SK-N-SH (cell line): ENCODE data around the gene UNC13D. TPM values are rescaled to one million over a fixed set of nuclear protein-coding genes. Genes with fewer than 3 reads are reported as not detected.
"Not testable (repeated sequence)": the region's sequence is repeated elsewhere in the genome, so short reads cannot be mapped to it uniquely, and the experiment has no call there.

ENCODE experiments used
- CTCF ChIA-PET: fragments of 300-600, 350-600 bp; formaldehyde crosslinking; extraction: SDS; loops from one replicate; lab custom pipeline; 2021; lab: Yijun Ruan, JAX
- POLR2A ChIA-PET: fragments of 350-600 bp; sonication (Branson Sonifier 250); formaldehyde crosslinking; extraction: SDS; loops from one replicate; lab custom pipeline; 2020; ENCODE audit warnings: antibody characterized with exemption, inconsistent platforms; lab: Yijun Ruan, JAX
- DNase-seq: peaks from one replicate; pipeline ENCODE4 v3.0.0; 2012
- H2AFZ ChIP-seq: fragments of 200-600 bp; sonication (generic); 2 replicates; pipeline ENCODE4 v1.8.1; 2016; ENCODE audit warnings: antibody characterized with exemption, mild to moderate bottlenecking, low read depth
- H3F3A ChIP-seq: fragments of 200-600 bp; sonication (generic); replicated peaks from 2 replicates; pipeline ENCODE3; 2016; ENCODE audit warnings: antibody characterized with exemption, mild to moderate bottlenecking; ENCODE audit not compliant: insufficient read depth
- H3K27ac ChIP-seq, 2 experiments: fragments of 200-500 bp in 1 of 2; fragments of 200-600 bp in 1 of 2; sonication (Bioruptor generic) in 1 of 2; sonication (generic), shearing (Covaris generic) in 1 of 2; 2 replicates each; pipeline versions ENCODE4 v1.5.1 to v1.6.1; 2014 to 2016; ENCODE audit warnings: low read depth in 2 of 2, inconsistent platforms in 1 of 2, low read length in 1 of 2, mild to moderate bottlenecking in 1 of 2, mixed read lengths in 1 of 2
- H3K27me3 ChIP-seq: fragments of 200-600 bp; sonication (generic), shearing (Covaris generic); 2 replicates; pipeline ENCODE4 v1.6.1; 2016; ENCODE audit warnings: mixed run types; ENCODE audit not compliant: insufficient read depth
- H3K36me3 ChIP-seq, 2 experiments: fragments of 200-500 bp in 1 of 2; fragments of 200-600 bp in 1 of 2; sonication (Bioruptor generic) in 1 of 2; sonication (generic) in 1 of 2; replicated peaks in 1 of 2; 2 replicates each; pipeline versions ENCODE3 to v1.5.1; 2014 to 2016; ENCODE audit warnings: low read length in 1 of 2, mild to moderate bottlenecking in 1 of 2; ENCODE audit not compliant: insufficient read depth in 2 of 2, control insufficient read depth in 1 of 2
- H3K4me1 ChIP-seq, 2 experiments: fragments of 200-500 bp in 1 of 2; fragments of 200-600 bp in 1 of 2; sonication (Bioruptor generic) in 1 of 2; sonication (generic), shearing (Covaris generic) in 1 of 2; 2 replicates each; pipeline versions ENCODE4 v1.5.1 to v1.6.1; 2014 to 2016; ENCODE audit warnings: low read depth in 1 of 2, low read length in 1 of 2, mixed run types in 1 of 2; ENCODE audit not compliant: insufficient read depth in 2 of 2, control insufficient read depth in 1 of 2
- H3K4me2 ChIP-seq: fragments of 200-600 bp; sonication (generic), shearing (Covaris generic); 2 replicates; pipeline ENCODE4 v1.6.1; 2017; ENCODE audit warnings: mixed run types
- H3K4me3 ChIP-seq, 2 experiments: fragments of 200-500 bp in 1 of 2; fragments of 200-600 bp in 1 of 2; sonication (Bioruptor generic) in 1 of 2; sonication (generic), shearing (Covaris generic) in 1 of 2; 2 replicates each; pipeline versions ENCODE4 v1.5.1 to v1.8.1; 2014 to 2016; ENCODE audit warnings: low read depth in 2 of 2, inconsistent platforms in 1 of 2, low read length in 1 of 2, mild to moderate bottlenecking in 1 of 2, mixed read lengths in 1 of 2, moderate library complexity in 1 of 2
- H3K79me2 ChIP-seq: fragments of 200-600 bp; sonication (generic); 2 replicates; pipeline ENCODE4 v1.8.1; 2017; ENCODE audit warnings: mild to moderate bottlenecking; ENCODE audit not compliant: insufficient read depth
- H3K9ac ChIP-seq: fragments of 200-600 bp; sonication (generic); 2 replicates; pipeline ENCODE4 v1.6.1; 2017; ENCODE audit warnings: mixed run types
- H3K9me2 ChIP-seq: fragments of 200-600 bp; sonication (generic); 2 replicates; pipeline ENCODE4 v1.6.1; 2017; ENCODE audit warnings: mixed run types
- H3K9me3 ChIP-seq: fragments of 200-600 bp; sonication (generic); 2 replicates; pipeline ENCODE4 v1.6.1; 2017; ENCODE audit warnings: mixed run types, mild to moderate bottlenecking, moderate library complexity
- H4K20me1 ChIP-seq: fragments of 200-600 bp; sonication (generic); 2 replicates; pipeline ENCODE4 v1.6.1; 2017; ENCODE audit warnings: mild to moderate bottlenecking, mixed run types; ENCODE audit not compliant: insufficient read depth
- EP300 ChIP-seq, 2 experiments: IDR thresholded peaks; 2 replicates each; pipeline versions ENCODE4 v1.4.0 to v1.6.1; 2012; ENCODE audit warnings: borderline replicate concordance in 1 of 2, low read depth in 1 of 2, low read length in 1 of 2
- MAX ChIP-seq: IDR thresholded peaks from 2 replicates; pipeline ENCODE4 v1.4.0; 2012; ENCODE audit warnings: low read depth
- NFIC ChIP-seq: IDR thresholded peaks from 2 replicates; pipeline ENCODE4 v1.4.0; 2012; ENCODE audit warnings: borderline replicate concordance
- POLR2AphosphoS5 ChIP-seq: IDR thresholded peaks from 2 replicates; pipeline ENCODE4 v1.6.1; 2012; ENCODE audit warnings: low read depth, low read length
- RAD21 ChIP-seq: IDR thresholded peaks from 2 replicates; pipeline ENCODE4 v1.6.1; 2012; ENCODE audit warnings: mild to moderate bottlenecking, low read length
- RCOR1 ChIP-seq: fragments of 150-350 bp; IDR thresholded peaks from 2 replicates; pipeline ENCODE4 v1.6.1; 2017; ENCODE audit warnings: antibody characterized with exemption, low read length
- SIN3A ChIP-seq: IDR thresholded peaks from 2 replicates; pipeline ENCODE4 v1.6.1; 2012; ENCODE audit warnings: low read depth, mild to moderate bottlenecking, low read length, moderate library complexity, borderline replicate concordance
- SMC3 ChIP-seq: IDR thresholded peaks from 2 replicates; pipeline ENCODE4 v1.6.1; 2012; ENCODE audit warnings: low read depth, low read length, improper control_type of control experiment
- USF2 ChIP-seq: fragments of 150-350 bp; IDR thresholded peaks from 2 replicates; pipeline ENCODE4 v1.6.1; 2017; ENCODE audit warnings: antibody characterized with exemption, low read length, low read depth, borderline replicate concordance
- YY1 ChIP-seq: IDR thresholded peaks from 2 replicates; pipeline ENCODE4 v1.4.0; 2012; ENCODE audit warnings: low read depth, mild to moderate bottlenecking
- WGBS: methylation state at CpG from one replicate; pipeline ENCODE4 v1.1.6; 2017; ENCODE audit warnings: low lambda C conversion rate; 5-methylcytosine and 5-hydroxymethylcytosine counted together
- polyA plus RNA-seq, 3 experiments: library from polyadenylated mRNA; depleted of rRNA; stranded (reverse); fragments of >200 nt; gene quantifications; 2 replicates each; pipeline ENCODE4 v1.2.3, GENCODE V29; 2012

The UNC13D gene
- polyA plus RNA-seq, 1 of the 3 experiments (the other 2 are of a cell fraction): 0.99 TPM

GRCh38 chr17:75865404-75866188 lies 21.4 kb upstream of the UNC13D start:
- H3K79me2 ChIP-seq, DNase-seq, H3K4me3 ChIP-seq, H3K4me2 ChIP-seq, H3K9me3 ChIP-seq, H3K27me3 ChIP-seq, H3F3A ChIP-seq, POLR2A ChIA-PET, H3K27ac ChIP-seq, H3K9me2 ChIP-seq, H3K4me1 ChIP-seq, H3K36me3 ChIP-seq, H4K20me1 ChIP-seq, H3K9ac ChIP-seq, H2AFZ ChIP-seq: not testable (repeated sequence)
- CTCF ChIA-PET: interaction anchor here (1.1 to 1.6 kb wide), 3 partner anchors 10 to 112 kb away, joined by 4 to 5 read pairs (median 4); partner anchors contain the start of gene TRIM65
- WGBS: 89% methylated on average over 17 of the region's 17 CpGs

GRCh38 chr17:75864887-75865286 lies 20.7 kb upstream of the UNC13D start:
- H3K4me2 ChIP-seq, H3K4me3 ChIP-seq, H3K27me3 ChIP-seq, H3K36me3 ChIP-seq, H3K9me2 ChIP-seq, H3K27ac ChIP-seq, POLR2A ChIA-PET, H3K4me1 ChIP-seq, H3K9ac ChIP-seq, H3K9me3 ChIP-seq, H3K79me2 ChIP-seq, DNase-seq, H4K20me1 ChIP-seq, H3F3A ChIP-seq: not testable (repeated sequence)
- 91% methylated on average over 4 of the region's 4 CpGs for WGBS
- peak overlapping the region; percentile 14; the same call in 1 of the 2 replicates for H2AFZ ChIP-seq
- CTCF ChIA-PET: interaction anchor here (0.8 to 1.1 kb wide), 5 partner anchors 11 to 111 kb away, joined by 3 to 4 read pairs (median 4); partner anchors contain the start of gene GALK1

GRCh38 chr17:75864448-75864871 lies 20.3 kb upstream of the UNC13D start:
- Histone ChIP-seq H3K4me3 (no peak overlapping the region), H3F3A (peaks cover 6% of the 10 kb centered on the region), H3K36me3 (no peaks in the 10 kb centered on the region), H3K27ac (no peak overlapping the region), H2AFZ (peak overlapping the region; percentile 14; the same call in 1 of the 2 replicates), H3K9me2 (no peaks in the 10 kb centered on the region), H3K27me3 (no peaks in the 10 kb centered on the region), H3K4me1 (no peaks in the 10 kb centered on the region; a peak in 1 of 4 replicates), H3K9me3 (no peaks in the 10 kb centered on the region), H4K20me1 (no peaks in the 10 kb centered on the region), H3K9ac (no peak overlapping the region), H3K79me2 (no peaks in the 10 kb centered on the region), H3K4me2 (no peak overlapping the region)
- 90% methylated on average over 8 of the region's 8 CpGs for WGBS
- ChIA-PET POLR2A (no interaction called here), CTCF (interaction anchor here (0.8 to 1.1 kb wide), 5 partner anchors 11 to 111 kb away, joined by 3 to 4 read pairs (median 4); partner anchors contain the start of gene GALK1)
- no peak for TF ChIP-seq EP300 (IDR thresholded peaks at IDR 0.05; ENCODE audit: borderline replicate concordance in 1 of 2, low read depth in 1 of 2, low read length in 1 of 2)
- TF ChIP-seq RCOR1: no peak
- TF ChIP-seq SMC3: no peak
- no peak for TF ChIP-seq MAX
- TF ChIP-seq POLR2AphosphoS5: no peak
- TF ChIP-seq SIN3A: no peak
- TF ChIP-seq YY1: no peak
- TF ChIP-seq RAD21: no peak
- TF ChIP-seq USF2: no peak
- TF ChIP-seq NFIC: no peak
- peak; percentile 35 for DNase-seq
